Pulmonary artery endothelial cell (primary cell): ENCODE data around the gene KCNJ1. TPM values are rescaled to one million over a fixed set of nuclear protein-coding genes. Genes with fewer than 3 reads are reported as not detected.

ENCODE experiments used
- DNase-seq: peaks from one replicate; pipeline ENCODE4 v3.0.0-alpha.2; 2011; ENCODE audit warnings: low read depth, low spot score
- total RNA-seq: library from RNA; depleted of rRNA; stranded (reverse); fragments of >200 nt; gene quantifications from 2 replicates; pipeline ENCODE4 v1.2.3, GENCODE V29; 2014

The KCNJ1 gene
- total RNA-seq, 1 donor from 2014 or later: not detected

GRCh38 chr11:128882451-128882850 is 15.4 kb upstream of the KCNJ1 start:
- no peak for DNase-seq

GRCh38 chr11:128881221-128881620 is 14.1 kb upstream of the KCNJ1 start:
- no peak for DNase-seq

- DNase-seq: no peak
These were observed 12.7 kb upstream of the KCNJ1 start for GRCh38 chr11:128879817-128880216.

- DNase-seq: no peak
These were observed 11.4 kb upstream of the KCNJ1 start for GRCh38 chr11:128878455-128878854.

GRCh38 chr11:128877726-128878125 is 10.6 kb upstream of the KCNJ1 start:
- DNase-seq: no peak

GRCh38 chr11:128876133-128876650 is 9.1 kb upstream of the KCNJ1 start:
- DNase-seq: no peak

GRCh38 chr11:128874427-128874826 is 7.3 kb upstream of the KCNJ1 start:
- DNase-seq: no peak

- no peak for DNase-seq
These were observed 5.5 kb upstream of the KCNJ1 start for GRCh38 chr11:128872594-128872993.

- no peak for DNase-seq
These were observed 5.0 kb upstream of the KCNJ1 start for GRCh38 chr11:128872094-128872493.

GRCh38 chr11:128871168-128871610 is 4.1 kb upstream of the KCNJ1 start:
- no peak for DNase-seq

- DNase-seq: no peak
These were observed 2.0 kb upstream of the KCNJ1 start for GRCh38 chr11:128868841-128869671.

GRCh38 chr11:128865490-128865889 is 1.6 kb downstream of the KCNJ1 start:
- DNase-seq: no peak

GRCh38 chr11:128862908-128863660 is 4.0 kb downstream of the KCNJ1 start:
- DNase-seq: no peak

- no peak for DNase-seq
These were observed 4.7 kb downstream of the KCNJ1 start for GRCh38 chr11:128862406-128862805.

- no peak for DNase-seq
These were observed 6.3 kb downstream of the KCNJ1 start for GRCh38 chr11:128860571-128861361.

- DNase-seq: no peak
These were observed 7.3 kb downstream of the KCNJ1 start for GRCh38 chr11:128859563-128860441.

- DNase-seq: no peak
These were observed 9.8 kb downstream of the KCNJ1 start for GRCh38 chr11:128857341-128857740.

- DNase-seq: no peak
These were observed 10.9 kb downstream of the KCNJ1 start for GRCh38 chr11:128856241-128856640.

GRCh38 chr11:128854841-128855240 is 12.3 kb downstream of the KCNJ1 start:
- DNase-seq: no peak

- no peak for DNase-seq
These were observed 13.5 kb downstream of the KCNJ1 start for GRCh38 chr11:128853559-128853958.
